Caki2 (cell line): ENCODE measurements around the gene ITGAE. TPM values are rescaled to one million over a fixed set of nuclear protein-coding genes. Genes with fewer than 3 reads are reported as not detected.
"Not testable (repeated sequence)": the region's sequence is repeated elsewhere in the genome, so short reads cannot be mapped to it uniquely, and the experiment has no call there.

Experiments
- DNase-seq: peaks from one replicate; pipeline ENCODE4 v3.0.0-alpha.2; 2015; ENCODE audit warnings: low read depth
- in situ Hi-C: cut with HindIII; loops from 2 replicates; pipeline ENCODE4 v1.10.0; 2016; ENCODE audit warnings: low sequenced_read_pairs, low pct_unique_long_range_greater_than_20kb, mixed read lengths
- total RNA-seq: library from RNA; depleted of rRNA; stranded (reverse); fragments of >200 nt; shearing (Covaris generic); gene quantifications from 2 replicates; pipeline ENCODE4 v1.2.3, GENCODE V29; 2014; ENCODE audit warnings: low replicate concordance

Gene ITGAE
- total RNA-seq, 1 experiment from 2014 or later, result 38.1 TPM

DNA sequence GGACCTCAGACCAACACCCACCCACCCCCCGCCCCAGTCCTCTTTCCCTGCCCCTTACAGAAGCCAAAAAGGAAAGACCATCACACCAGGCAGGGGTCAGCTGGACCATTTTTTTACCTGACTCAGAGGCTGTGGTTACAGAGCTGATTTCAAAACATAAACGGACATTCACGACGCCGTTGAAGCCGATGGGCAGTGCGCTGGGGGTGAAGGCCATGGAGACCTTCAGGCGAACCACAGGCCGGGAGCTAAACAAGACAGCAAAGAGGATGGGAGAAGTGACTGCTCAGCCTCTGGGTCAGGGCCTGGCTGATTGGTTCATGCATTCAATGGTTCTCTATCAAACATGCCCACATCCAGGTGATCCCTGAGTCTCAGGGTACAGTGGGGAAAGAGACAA is 53.2 kb downstream of the ITGAE start:
- no peak for DNase-seq
- in situ Hi-C loops, result no loop called here

DNA sequence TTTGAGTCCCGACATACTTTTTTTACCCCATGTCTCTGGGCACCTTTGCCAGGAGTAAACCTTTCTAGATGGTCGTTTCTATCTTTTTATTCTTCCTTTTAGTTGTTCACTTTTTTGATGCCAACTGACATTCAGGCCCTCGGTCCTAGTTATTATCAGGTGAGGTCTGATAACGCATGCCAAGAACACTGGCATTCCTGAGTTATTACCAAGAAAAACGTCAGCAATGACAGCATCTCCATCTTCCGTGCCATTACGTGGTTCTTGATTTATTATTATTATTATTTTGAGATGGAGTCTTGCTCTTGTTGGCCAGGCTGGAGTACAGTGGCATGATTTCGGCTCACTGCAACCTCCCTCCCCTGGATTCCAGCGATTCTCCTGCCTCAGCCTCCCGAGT is 55.9 kb downstream of the ITGAE start:
- in situ Hi-C loops, result no loop called here
- no peak for DNase-seq

DNA sequence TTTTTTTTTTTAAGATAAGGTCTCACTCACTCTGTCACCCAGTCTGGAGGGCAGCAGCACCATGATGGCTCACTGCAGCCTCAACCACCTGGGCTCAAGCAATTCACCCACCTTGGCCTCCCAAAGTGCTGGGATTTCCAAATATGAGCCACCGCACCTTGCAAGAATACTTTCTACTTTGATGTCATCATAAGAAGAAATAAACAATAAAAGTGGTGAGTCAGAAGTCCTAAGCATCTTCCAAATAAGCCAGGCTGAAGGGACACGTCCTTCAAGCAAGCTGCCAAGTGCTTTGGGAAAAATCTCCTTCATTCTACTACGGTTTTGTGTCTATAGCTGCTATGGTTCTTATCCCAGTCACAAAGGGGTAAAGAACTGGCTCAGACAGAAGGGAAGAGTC is 57.0 kb downstream of the ITGAE start:
- DNase-seq, result peak; percentile 15
- in situ Hi-C loops, result no loop called here

DNA sequence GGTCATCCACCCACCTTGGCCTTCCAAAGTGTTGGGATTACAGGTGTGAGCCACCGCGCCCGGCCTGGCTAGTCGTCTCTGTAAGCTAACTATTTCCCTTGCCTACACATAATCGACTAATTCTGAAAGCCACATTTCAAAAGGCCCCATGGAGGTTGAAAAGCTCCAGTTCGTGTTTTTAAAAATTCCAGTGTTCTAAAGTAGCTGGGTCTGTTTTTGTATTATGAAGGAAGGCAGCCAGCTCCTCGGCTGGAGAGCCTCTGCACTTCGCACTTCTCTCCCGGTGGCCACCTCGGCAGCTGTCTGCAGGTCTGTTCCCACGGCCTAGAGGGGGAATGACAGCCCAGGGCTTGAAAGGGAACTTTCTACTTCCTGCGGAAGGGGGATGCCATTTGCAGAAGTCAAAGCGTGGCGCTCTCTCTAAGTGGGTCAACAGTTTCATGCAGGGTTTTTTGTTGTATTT is 60.3 kb downstream of the ITGAE start:
- in situ Hi-C loops, result no loop called here
- DNase-seq, result no peak

DNA sequence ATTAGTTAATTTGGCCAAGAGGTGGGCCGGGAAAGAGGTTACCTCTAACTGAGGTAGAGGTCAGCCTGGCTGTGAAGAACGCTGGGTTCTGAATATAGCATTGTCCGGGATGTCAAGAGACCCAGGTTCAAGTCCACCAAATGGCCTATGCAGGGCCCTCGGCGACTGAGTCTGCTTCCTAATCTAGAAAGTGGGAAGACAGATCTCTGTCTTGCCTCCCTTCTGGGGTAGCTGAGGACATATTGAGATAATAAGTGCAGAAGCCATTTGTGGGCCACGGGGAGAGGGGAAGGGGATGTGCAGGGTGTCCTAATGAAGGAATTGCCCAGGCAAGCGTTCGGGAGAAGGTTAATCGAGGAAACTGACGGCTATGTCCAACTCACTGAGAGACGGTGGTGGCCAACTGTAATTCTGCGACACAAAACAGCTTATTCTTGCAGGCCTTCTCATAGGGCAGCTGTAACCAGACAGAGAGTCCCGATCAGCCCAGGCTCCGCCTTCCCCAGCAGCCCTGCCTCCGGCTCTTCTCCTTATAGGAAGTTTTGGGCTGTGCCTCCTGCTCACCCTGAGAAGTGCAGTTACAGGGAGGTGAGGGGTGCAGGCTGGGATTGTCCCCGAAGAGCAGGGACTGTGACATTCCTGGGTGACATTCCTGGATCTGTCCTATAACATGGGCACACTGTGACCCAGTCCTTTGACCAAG is 61.4 kb downstream of the ITGAE start:
- in situ Hi-C loops, result no loop called here
- DNase-seq, result no peak

DNA sequence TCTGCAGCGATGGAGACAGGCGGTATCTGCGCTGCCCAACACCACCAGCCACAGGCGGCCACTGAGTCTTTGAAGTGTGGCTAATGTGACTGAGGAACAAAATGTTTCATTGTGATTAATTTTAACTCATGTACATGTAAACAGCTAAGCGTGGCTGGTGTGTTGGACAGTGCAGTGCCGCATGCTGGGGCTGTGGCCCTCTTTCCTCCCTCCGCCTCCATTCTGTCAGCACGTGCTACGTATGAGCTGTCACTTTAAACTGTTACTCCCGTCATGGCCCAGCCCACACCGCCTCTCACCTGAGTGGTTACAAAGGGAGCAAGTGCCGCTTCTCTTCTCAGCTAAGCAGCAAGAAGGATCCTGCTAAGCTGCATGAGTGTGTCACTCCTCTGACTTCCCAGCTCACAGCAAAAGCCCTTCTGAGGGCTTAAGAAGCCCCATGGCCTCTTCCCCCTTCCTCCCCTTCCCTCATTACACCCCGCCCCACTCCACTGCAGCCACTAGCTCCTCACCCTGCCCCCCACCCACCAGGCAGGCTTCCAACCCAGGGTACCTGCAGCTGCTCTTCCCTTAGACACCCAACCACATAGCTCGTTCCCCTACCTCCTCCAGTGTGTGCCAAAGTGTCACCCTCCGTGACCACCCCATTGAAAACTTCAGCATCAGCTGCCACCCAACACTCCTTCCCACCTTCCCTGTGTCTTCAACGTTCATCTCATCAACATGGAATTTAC is 62.3 kb downstream of the ITGAE start:
- DNase-seq, result peak; percentile 33
- in situ Hi-C loops, result no loop called here

DNA sequence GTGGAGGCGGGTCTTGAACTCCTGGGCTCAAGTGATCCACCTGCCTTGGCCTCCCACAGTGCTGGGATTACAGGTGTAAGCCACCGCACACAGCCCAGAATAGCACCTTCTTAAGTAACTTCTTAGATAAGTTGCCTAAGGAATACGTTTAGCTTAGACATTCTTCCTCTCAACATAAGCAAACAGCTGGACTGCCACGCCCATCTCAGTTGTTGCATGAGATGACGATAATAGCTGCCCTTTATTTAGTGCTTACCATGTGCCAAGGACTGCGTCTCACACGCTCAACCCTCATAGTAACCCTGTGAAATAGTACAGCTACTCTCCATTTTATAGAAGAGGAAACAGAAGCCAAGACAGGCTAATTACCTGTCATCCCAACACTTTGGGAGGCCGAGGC is 65.5 kb downstream of the ITGAE start:
- in situ Hi-C loops, result no loop called here
- no peak for DNase-seq

DNA sequence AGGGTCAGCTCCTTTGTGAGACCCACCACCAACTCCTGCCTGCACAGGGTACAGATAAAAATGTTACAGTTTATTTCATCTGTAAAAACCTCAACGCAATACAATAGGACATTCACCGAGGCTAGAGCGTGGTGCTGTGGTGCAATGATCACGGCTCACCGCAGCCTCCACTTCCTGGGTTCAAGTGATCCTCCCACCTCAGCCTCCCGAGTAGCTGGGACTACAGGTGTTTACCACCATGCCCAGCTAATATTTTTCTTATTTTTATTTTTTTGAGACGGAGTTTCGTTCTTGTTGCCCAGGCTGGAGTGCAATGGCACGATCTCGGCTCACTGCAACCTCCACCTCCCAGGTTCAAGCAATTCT is 66.1 kb downstream of the ITGAE start:
- in situ Hi-C loops, DNase-seq: not testable (repeated sequence)

DNA sequence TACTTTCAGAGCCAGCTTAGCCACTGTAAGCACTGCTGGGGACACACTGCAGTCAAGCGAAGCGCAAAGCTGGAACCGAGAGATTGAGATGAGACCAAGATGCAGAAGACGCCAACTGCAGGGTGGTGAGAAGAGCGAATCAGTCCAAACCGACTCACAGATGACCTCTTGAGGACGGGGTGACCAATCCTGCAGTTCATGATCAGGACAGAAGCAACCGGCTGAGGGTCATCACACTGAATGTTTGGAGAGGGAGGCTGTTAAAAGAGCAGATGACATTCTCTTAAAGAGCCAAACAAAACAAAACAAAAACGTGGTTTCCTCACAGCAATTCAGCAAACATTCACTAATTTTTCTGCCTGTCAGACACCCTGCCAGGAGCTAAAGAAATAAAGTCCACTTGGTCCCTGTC is 68.8 kb downstream of the ITGAE start:
- in situ Hi-C loops, result no loop called here
- DNase-seq, result peak; percentile 74

DNA sequence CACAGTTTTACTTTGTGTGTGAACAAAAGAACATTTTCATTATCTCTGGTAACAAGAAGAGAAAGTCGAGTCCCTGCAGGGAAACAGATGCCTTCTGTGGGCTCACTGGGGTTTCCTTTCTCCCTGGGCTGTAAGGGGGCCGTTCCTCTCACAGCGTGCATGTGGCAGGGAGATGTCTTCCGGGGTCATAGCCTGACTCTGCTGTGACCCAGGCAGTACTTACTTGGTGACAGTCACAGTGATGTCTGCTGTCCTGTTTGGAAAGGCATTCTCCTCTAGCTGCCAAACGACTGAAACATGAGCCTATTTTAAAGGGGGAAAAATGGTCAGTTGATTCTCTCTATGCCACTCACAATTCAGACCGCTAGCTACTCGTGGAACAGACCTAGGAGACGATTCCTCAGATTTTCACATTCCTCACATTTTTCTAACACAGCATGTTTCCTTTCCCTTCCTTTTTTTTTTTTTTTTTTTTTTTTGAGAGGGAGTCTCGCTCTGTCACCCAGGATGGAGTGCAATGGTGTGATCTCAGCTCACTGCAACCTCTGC is 70.0 kb downstream of the ITGAE start:
- peak; percentile 42 for DNase-seq

DNA sequence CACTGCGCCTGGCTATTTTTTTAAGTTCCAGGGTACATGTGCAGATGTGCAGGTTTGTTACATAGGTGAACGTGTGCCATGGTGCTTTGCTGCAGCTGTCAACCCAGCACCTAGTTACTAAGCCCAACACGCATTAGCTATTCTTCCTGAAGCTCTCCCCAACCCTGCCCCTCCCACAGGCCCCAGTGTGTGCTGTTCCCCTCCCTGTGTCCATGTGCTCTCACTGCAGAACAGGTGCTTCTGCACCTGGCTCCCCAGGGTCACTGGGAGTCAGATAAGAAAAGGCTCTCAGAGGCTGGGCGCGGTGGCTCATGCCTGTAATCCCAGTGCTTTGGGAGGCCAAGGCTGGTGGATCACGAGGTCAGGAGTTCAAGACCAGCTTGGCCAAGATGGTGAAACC is 71.1 kb downstream of the ITGAE start:
- in situ Hi-C loops, result no loop called here
- DNase-seq, result no peak

More for the DNA sequence above, 70.0 kb downstream of the ITGAE start:
- in situ Hi-C loops, result no loop called here

DNA sequence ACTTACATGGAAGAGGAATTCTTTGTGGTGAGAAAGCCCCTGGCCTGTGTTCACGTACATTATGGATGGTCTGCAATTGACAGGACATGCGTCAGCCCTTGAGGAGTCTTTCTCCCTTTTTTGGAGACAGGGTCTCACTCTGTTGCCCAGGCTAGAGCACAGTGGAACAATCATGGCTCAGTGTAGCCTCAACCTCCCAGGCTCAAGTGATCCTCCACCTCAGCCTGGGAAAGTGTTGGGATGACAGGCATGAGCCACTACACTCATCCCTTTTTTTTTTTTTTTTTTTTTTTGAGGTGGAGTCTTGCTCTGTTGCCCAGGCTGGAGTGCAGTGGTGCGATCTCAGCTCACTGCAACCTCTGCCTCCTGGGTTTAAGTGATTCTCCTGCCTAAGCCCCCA is 72.9 kb downstream of the ITGAE start:
- in situ Hi-C loops, DNase-seq: not testable (repeated sequence)

DNA sequence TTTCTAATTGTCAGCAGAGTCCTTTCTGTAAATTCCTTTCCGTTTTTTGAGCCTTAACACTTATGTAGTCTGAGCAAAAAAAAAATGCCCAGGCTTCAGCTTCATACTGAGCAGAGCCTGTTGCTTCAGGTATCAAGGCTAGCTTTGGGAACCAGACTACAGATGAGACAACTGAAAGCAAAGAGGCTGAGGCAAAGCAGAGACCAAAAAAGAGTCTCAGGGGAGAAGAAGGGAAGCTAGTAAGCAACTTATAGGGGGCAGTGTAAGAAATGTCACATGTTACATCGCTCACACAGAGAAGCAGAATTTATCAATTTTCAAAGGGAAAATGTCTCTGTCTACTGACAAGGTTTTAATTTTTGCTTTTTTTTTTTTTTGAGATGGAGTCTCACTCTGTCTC is 73.9 kb downstream of the ITGAE start:
- DNase-seq, result no peak
- in situ Hi-C loops, result no loop called here

DNA sequence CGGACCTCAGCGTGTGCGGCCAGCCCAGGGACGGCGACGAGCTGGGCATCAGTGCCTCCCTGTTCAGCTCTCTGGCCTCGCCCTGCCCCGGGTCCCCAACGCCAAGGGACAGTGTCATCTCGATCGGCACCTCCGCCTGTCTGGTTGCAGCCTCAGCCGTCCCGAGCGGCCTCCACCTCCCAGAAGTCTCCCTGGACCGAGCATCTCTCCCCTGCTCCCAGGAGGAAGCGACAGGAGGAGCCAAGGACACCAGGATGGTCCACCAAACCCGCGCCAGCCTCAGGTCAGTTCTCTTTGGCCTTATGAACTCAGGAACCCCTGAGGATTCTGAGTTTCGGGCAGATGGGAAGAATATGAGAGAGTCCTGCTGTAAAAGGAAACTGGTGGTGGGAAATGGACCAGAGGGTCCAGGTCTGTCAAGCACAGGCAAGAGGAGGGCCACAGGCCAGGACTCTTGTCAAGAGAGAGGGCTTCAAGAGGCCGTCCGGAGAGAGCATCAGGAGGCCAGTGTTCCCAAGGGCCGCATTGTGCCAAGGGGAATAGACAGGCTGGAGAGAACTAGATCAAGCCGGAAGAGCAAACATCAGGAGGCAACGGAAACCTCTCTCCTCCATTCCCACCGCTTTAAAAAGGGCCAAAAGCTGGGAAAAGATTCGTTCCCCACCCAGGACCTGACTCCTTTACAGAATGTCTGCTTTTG is 76.5 kb downstream of the ITGAE start:
- in situ Hi-C loops, result no loop called here
- DNase-seq, result no peak

DNA sequence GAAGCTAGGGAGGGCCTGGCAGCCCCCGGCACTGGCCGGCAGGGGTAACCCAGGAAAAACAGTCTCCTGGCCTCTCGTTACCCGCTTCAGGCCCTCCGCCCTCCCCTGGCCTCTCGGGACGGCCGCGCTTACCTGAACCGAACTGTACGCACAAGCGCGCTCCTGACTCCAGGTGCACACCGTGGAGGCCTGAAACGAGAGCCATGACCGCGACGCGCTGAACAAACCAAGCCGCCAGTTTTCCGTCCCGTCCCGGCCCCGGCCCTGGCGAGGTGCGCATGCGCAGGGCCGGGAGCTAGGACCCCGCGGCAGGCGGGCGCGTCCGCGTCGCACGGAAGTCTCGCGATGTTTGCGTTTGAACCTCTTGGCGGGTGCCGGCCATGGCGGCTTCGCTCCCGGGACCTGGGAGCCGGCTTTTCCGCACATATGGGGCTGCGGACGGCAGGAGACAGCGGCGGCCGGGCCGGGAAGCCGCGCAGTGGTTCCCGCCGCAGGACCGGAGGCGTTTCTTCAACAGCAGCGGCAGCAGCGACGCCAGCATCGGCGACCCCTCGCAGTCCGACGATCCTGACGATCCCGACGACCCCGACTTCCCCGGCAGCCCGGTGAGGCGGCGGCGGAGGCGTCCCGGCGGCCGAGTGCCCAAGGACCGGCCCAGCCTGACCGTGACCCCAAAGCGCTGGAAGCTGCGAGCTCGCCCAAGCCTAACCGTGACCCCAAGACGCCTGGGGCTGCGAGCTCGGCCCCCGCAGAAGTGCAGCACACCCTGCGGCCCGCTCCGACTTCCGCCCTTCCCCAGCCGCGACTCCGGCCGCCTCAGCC is 77.2 kb downstream of the ITGAE start, which contains the start of gene HASPIN:
Gene HASPIN (plus strand): TSS at position 348 of the 822 bp plus-strand sequence. CDS start 33 bp downstream, at position 381.
- peak; percentile 76 for DNase-seq

DNA sequence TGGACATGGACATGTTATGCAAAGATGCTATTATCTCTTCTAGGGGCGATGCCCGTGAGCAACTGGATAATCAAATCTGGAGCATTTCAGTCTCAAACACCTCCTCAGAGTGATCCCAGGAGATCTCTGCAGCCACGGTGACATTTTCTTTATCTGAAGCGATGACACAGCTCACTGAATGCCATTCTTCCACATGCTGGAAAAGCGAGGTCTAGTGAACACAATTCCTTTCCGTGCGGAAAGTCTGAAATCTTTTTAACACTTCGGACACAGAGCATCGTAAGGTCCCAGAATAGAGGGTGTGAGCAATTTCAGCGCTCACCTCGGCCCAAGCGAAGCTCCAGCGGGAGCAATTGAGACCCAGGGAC is 77.8 kb downstream of the ITGAE start:
- in situ Hi-C loops, result no loop called here
- no peak for DNase-seq

More for the DNA sequence above, 77.2 kb downstream of the ITGAE start, which contains the start of gene HASPIN:
- in situ Hi-C loops, result no loop called here

DNA sequence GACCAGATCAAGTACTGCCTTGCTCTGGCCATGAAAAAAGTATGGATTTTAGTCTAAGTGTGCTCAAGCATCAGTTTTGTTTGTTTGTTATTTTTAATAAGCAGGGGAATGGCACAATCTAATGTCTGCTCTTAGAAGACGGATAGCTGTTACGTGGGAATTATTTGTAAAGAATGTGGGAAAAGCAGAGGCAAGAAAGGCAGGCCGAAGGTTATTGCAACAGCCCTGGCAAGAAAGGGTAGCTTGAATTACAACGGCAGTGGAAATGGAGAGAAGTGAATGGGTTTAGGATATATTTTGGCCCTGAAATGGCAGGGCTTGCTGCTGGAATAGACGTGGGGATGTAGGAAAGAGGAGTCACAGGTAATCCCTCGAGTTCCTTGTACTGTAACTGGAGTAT is 78.3 kb downstream of the ITGAE start:
- peak; percentile 12 for DNase-seq
- in situ Hi-C loops, result no loop called here

DNA sequence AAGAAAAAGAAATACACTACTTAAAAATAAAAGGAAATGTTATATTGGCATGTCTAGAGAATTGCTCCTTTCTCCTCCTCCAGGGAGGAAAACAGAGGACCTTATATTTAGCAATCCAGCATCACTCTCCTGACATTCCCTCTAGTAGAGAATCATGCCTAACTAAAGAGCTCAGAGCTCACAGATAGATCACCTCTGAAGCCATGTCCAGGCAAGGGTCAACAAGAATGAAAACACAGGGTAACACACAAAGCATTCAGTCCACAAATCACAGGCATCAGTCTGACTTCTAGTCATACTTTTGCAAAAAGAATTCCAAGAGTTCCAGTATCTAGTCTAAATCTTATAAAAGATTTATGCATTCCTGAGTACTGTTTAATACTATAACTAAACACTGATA is 81.7 kb downstream of the ITGAE start:
- in situ Hi-C loops, result no loop called here
- DNase-seq, result no peak
